ENCODE results near the gene SRSF5.

- no peak for TF ChIP-seq EZH2 (IDR thresholded peaks at IDR 0.05; ENCODE audit: low read depth, low read length, severe bottlenecking)
- TF ChIP-seq CHD1 (IDR thresholded peaks at IDR 0.05; ENCODE audit: low read depth, low read length), result no peak
- TF ChIP-seq, protein P1, sequence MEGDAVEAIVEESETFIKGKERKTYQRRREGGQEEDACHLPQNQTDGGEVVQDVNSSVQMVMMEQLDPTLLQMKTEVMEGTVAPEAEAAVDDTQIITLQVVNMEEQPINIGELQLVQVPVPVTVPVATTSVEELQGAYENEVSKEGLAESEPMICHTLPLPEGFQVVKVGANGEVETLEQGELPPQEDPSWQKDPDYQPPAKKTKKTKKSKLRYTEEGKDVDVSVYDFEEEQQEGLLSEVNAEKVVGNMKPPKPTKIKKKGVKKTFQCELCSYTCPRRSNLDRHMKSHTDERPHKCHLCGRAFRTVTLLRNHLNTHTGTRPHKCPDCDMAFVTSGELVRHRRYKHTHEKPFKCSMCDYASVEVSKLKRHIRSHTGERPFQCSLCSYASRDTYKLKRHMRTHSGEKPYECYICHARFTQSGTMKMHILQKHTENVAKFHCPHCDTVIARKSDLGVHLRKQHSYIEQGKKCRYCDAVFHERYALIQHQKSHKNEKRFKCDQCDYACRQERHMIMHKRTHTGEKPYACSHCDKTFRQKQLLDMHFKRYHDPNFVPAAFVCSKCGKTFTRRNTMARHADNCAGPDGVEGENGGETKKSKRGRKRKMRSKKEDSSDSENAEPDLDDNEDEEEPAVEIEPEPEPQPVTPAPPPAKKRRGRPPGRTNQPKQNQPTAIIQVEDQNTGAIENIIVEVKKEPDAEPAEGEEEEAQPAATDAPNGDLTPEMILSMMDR (IDR thresholded peaks at IDR 0.05; ENCODE audit: control extremely low read depth in 1 of 3, insufficient read depth in 1 of 3, low read depth in 1 of 3, low read length in 3 of 3), result no peak
- TF ChIP-seq POLR2AphosphoS5 (IDR thresholded peaks at IDR 0.05; ENCODE audit: low read depth, low read length), result no peak
- TF ChIP-seq TBP (IDR thresholded peaks at IDR 0.05; ENCODE audit: low read depth, low read length), result no peak
- no peak for TF ChIP-seq BRCA1 (IDR thresholded peaks at IDR 0.05; ENCODE audit: low read depth, low read length)
These were observed 27.8 kb downstream of the SRSF5 start for GRCh38 chr14:69794791-69795190.

Data from H1 (cell line).